Measurements from ENCODE around the gene ERI3.

The ERI3 gene

GRCh38 chr1:44359234-44359935 is 4.3 kb upstream of the ERI3 start:
- H3K27me3 Mint-ChIP-seq: peaks cover 6% of the 10 kb centered on the region
- H3K27ac Mint-ChIP-seq: no peak overlapping the region
- H3K9me3 Mint-ChIP-seq: no peaks in the 10 kb centered on the region
- peaks cover 12% of the 10 kb centered on the region for H3K4me1 Mint-ChIP-seq
- ATAC-seq (no peak), DNase-seq (no peak)
- H3K4me3 Mint-ChIP-seq: no peak overlapping the region

- DNase-seq (no peak), ATAC-seq (no peak)
- peaks cover 29% of the 10 kb centered on the region for H3K4me1 Mint-ChIP-seq
- no peaks in the 10 kb centered on the region for H3K9me3 Mint-ChIP-seq
- peaks cover 2% of the 10 kb centered on the region for H3K27me3 Mint-ChIP-seq
- no peak overlapping the region for H3K4me3 Mint-ChIP-seq
- H3K27ac Mint-ChIP-seq: no peak overlapping the region
These were observed 2.7 kb upstream of the ERI3 start for GRCh38 chr1:44357710-44358109.

- ATAC-seq (no peak), DNase-seq (no peak)
- H3K4me1 Mint-ChIP-seq: peaks cover 48% of the 10 kb centered on the region
- no peaks in the 10 kb centered on the region for H3K27me3 Mint-ChIP-seq
- peak overlapping the region in 1 of 2 donors; percentile 28 for H3K27ac Mint-ChIP-seq
- H3K9me3 Mint-ChIP-seq: no peaks in the 10 kb centered on the region
- H3K4me3 Mint-ChIP-seq: peak overlapping the region; percentile 91 to 93
These were observed 687 bp upstream of the ERI3 start for GRCh38 chr1:44355582-44356305.

- H3K9me3 Mint-ChIP-seq: no peaks in the 10 kb centered on the region
- H3K4me1 Mint-ChIP-seq: peaks cover 49% of the 10 kb centered on the region
- H3K27me3 Mint-ChIP-seq: no peaks in the 10 kb centered on the region
- ATAC-seq (no peak), DNase-seq (no peak)
- peak overlapping the region; percentile 84 to 93 for H3K4me3 Mint-ChIP-seq
- peak overlapping the region; percentile 3 to 92 for H3K27ac Mint-ChIP-seq
These were observed 703 bp downstream of the ERI3 start for GRCh38 chr1:44354268-44354839.

GRCh38 chr1:44353604-44354003 is 1.5 kb downstream of the ERI3 start:
- Mint-ChIP-seq H3K9me3 (no peaks in the 10 kb centered on the region), H3K4me3 (peak overlapping the region; percentile 84 to 93), H3K27ac (no peak overlapping the region), H3K4me1 (peaks cover 49% of the 10 kb centered on the region), H3K27me3 (no peaks in the 10 kb centered on the region)
- ATAC-seq (no peak), DNase-seq (no peak)

- Mint-ChIP-seq H3K27me3 (no peaks in the 10 kb centered on the region), H3K4me1 (peaks cover 56% of the 10 kb centered on the region), H3K27ac (peak overlapping the region in 1 of 2 donors; percentile 24), H3K9me3 (no peaks in the 10 kb centered on the region), H3K4me3 (no peak overlapping the region)
- ATAC-seq: no peak
- no peak for DNase-seq
These were observed 3.8 kb downstream of the ERI3 start for GRCh38 chr1:44351289-44351688.

GRCh38 chr1:44348061-44348485 is 7.0 kb downstream of the ERI3 start:
- Mint-ChIP-seq H3K4me3 (no peak overlapping the region), H3K27me3 (no peaks in the 10 kb centered on the region), H3K4me1 (peaks cover 49% of the 10 kb centered on the region), H3K27ac (no peak overlapping the region), H3K9me3 (no peaks in the 10 kb centered on the region)
- no peak for DNase-seq
- ATAC-seq: no peak

- no peak for ATAC-seq
- H3K4me1 Mint-ChIP-seq: peaks cover 41% of the 10 kb centered on the region
- H3K27ac Mint-ChIP-seq: no peak overlapping the region
These were observed 7.8 kb downstream of the ERI3 start for GRCh38 chr1:44347280-44347679.

GRCh38 chr1:44346878-44347277 is 8.2 kb downstream of the ERI3 start:
- Mint-ChIP-seq H3K27ac (no peak overlapping the region), H3K4me1 (peaks cover 37% of the 10 kb centered on the region), H3K27me3 (no peaks in the 10 kb centered on the region), H3K9me3 (no peaks in the 10 kb centered on the region), H3K4me3 (no peak overlapping the region)
- no peak for ATAC-seq
- DNase-seq: no peak

More at GRCh38 chr1:44347280-44347679, 7.8 kb downstream of the ERI3 start:
- no peak overlapping the region for H3K4me3 Mint-ChIP-seq
- H3K27me3 Mint-ChIP-seq: no peaks in the 10 kb centered on the region
- no peaks in the 10 kb centered on the region for H3K9me3 Mint-ChIP-seq
- DNase-seq: no peak

- peaks cover 31% of the 10 kb centered on the region for H3K4me1 Mint-ChIP-seq
These were observed 8.9 kb downstream of the ERI3 start for GRCh38 chr1:44346184-44346583.

GRCh38 chr1:44345187-44345775 is 9.8 kb downstream of the ERI3 start:
- Mint-ChIP-seq H3K27ac (no peak overlapping the region), H3K4me1 (peaks cover 25% of the 10 kb centered on the region), H3K27me3 (no peaks in the 10 kb centered on the region), H3K4me3 (no peak overlapping the region), H3K9me3 (no peaks in the 10 kb centered on the region)
- DNase-seq (no peak), ATAC-seq (no peak)

More at GRCh38 chr1:44346184-44346583, 8.9 kb downstream of the ERI3 start:
- H3K27ac Mint-ChIP-seq: no peak overlapping the region
- ATAC-seq (no peak), DNase-seq (no peak)
- H3K4me3 Mint-ChIP-seq: no peak overlapping the region
- H3K9me3 Mint-ChIP-seq: no peaks in the 10 kb centered on the region
- H3K27me3 Mint-ChIP-seq: no peaks in the 10 kb centered on the region

- DNase-seq (no peak), ATAC-seq (no peak)
- Mint-ChIP-seq H3K9me3 (no peaks in the 10 kb centered on the region), H3K4me3 (no peak overlapping the region), H3K4me1 (peaks cover 5% of the 10 kb centered on the region), H3K27ac (peak overlapping the region in 1 of 2 donors; percentile 27), H3K27me3 (no peaks in the 10 kb centered on the region)
These were observed 15.3 kb downstream of the ERI3 start for GRCh38 chr1:44339731-44340130.

GRCh38 chr1:44338136-44338535 is 16.9 kb downstream of the ERI3 start:
- H3K4me3 Mint-ChIP-seq: no peak overlapping the region
- no peaks in the 10 kb centered on the region for H3K27me3 Mint-ChIP-seq
- H3K9me3 Mint-ChIP-seq: no peaks in the 10 kb centered on the region
- ATAC-seq (no peak), DNase-seq (no peak)
- no peaks in the 10 kb centered on the region for H3K4me1 Mint-ChIP-seq
- H3K27ac Mint-ChIP-seq: no peak overlapping the region

- Mint-ChIP-seq H3K4me1 (no peaks in the 10 kb centered on the region), H3K9me3 (no peaks in the 10 kb centered on the region), H3K4me3 (no peak overlapping the region), H3K27me3 (no peaks in the 10 kb centered on the region), H3K27ac (no peak overlapping the region)
- DNase-seq (no peak), ATAC-seq (no peak)
These were observed 18.4 kb downstream of the ERI3 start for GRCh38 chr1:44336668-44337067.

GRCh38 chr1:44334968-44335367 is 20.1 kb downstream of the ERI3 start:
- H3K27ac Mint-ChIP-seq: no peak overlapping the region
- ATAC-seq (no peak), DNase-seq (no peak)
- no peak overlapping the region for H3K4me3 Mint-ChIP-seq
- H3K9me3 Mint-ChIP-seq: no peaks in the 10 kb centered on the region
- H3K4me1 Mint-ChIP-seq: peaks cover 6% of the 10 kb centered on the region
- no peaks in the 10 kb centered on the region for H3K27me3 Mint-ChIP-seq

GRCh38 chr1:44333376-44333775 is 21.7 kb downstream of the ERI3 start:
- Mint-ChIP-seq H3K4me1 (peaks cover 6% of the 10 kb centered on the region), H3K27ac (no peak overlapping the region), H3K27me3 (no peaks in the 10 kb centered on the region), H3K4me3 (no peak overlapping the region), H3K9me3 (no peaks in the 10 kb centered on the region)
- ATAC-seq (no peak), DNase-seq (no peak)

All from stimulated activated naive CD8-positive, alpha-beta T cell treated with anti-CD3 and anti-CD28 coated beads, Interleukin-15, amount 100 ng/mL, for 72 hours (primary cell).